Body of pancreas (tissue), 4 donors: Measurements from ENCODE around the gene THBD.

Experiments
- POLR2A ChIP-seq, 3 donors: fragments of 450-650 bp; IDR thresholded peaks; one replicate each; pipeline ENCODE4 v1.6.1; 2016; ENCODE audit warnings: antibody characterized with exemption in 3 of 3, mild to moderate bottlenecking in 2 of 3
- TF ChIP-seq, protein P1 (sequence below), 7 experiments: fragments of 450-650 bp in 4 of 7; fragments of 200-600 bp in 3 of 7; sonication (generic) in 3 of 7; IDR thresholded peaks; one replicate each; pipeline ENCODE4 v1.5.1; 2016 to 2019; ENCODE audit warnings: antibody characterized with exemption in 7 of 7

DNA sequence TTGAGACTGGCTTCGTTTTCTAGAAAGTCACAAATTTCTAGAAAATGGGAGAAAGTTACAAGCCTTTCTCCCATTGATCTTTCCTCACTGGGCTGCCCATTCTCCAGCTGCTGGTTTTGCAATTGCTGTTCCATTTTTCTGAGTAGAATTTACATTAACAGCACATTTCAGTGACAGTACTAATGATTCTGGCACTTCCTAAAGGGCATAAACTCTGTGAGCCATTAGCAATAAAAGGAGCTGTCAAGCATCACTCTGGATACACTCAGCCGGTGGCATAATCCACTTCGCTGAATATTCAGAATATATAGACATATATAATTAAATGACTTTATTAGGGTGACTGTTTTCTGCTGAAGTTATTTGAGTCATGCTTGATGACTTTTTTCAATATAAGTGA is 21.1 kb downstream of the THBD start:
- TF ChIP-seq, protein P1, sequence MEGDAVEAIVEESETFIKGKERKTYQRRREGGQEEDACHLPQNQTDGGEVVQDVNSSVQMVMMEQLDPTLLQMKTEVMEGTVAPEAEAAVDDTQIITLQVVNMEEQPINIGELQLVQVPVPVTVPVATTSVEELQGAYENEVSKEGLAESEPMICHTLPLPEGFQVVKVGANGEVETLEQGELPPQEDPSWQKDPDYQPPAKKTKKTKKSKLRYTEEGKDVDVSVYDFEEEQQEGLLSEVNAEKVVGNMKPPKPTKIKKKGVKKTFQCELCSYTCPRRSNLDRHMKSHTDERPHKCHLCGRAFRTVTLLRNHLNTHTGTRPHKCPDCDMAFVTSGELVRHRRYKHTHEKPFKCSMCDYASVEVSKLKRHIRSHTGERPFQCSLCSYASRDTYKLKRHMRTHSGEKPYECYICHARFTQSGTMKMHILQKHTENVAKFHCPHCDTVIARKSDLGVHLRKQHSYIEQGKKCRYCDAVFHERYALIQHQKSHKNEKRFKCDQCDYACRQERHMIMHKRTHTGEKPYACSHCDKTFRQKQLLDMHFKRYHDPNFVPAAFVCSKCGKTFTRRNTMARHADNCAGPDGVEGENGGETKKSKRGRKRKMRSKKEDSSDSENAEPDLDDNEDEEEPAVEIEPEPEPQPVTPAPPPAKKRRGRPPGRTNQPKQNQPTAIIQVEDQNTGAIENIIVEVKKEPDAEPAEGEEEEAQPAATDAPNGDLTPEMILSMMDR (IDR thresholded peaks at IDR 0.05): no peak
- no peak for TF ChIP-seq POLR2A (IDR thresholded peaks at IDR 0.05)
